Neural cell (in vitro differentiated cells): Measurements from ENCODE around the gene NDEL1. TPM values are rescaled to one million over a fixed set of nuclear protein-coding genes. Genes with fewer than 3 reads are reported as not detected.

Source experiments
- H2AFZ ChIP-seq: fragments of 200-600, 300-800 bp; sonication (generic), shearing (Covaris generic); 2 replicates; pipeline ENCODE4 v1.6.0; 2014; ENCODE audit warnings: low read depth, mild to moderate bottlenecking, antibody characterized with exemption, low read length, moderate library complexity
- H3F3A ChIP-seq: fragments of 200-600 bp; shearing (Covaris generic); 2 replicates; pipeline ENCODE4 v1.6.1; 2016; ENCODE audit warnings: mild to moderate bottlenecking, moderate library complexity, mixed read lengths, antibody characterized with exemption, low read length; ENCODE audit not compliant: insufficient read depth, poor library complexity, severe bottlenecking
- H3K27ac ChIP-seq: fragments of 200-600, 300-800 bp; sonication (generic), shearing (Covaris generic); 2 replicates; pipeline ENCODE4 v1.5.1; 2014; ENCODE audit warnings: mild to moderate bottlenecking, low read length, moderate library complexity
- H3K27me3 ChIP-seq: fragments of 300-800, 200-600 bp; sonication (generic), shearing (Covaris generic); 2 replicates; pipeline ENCODE4 v1.6.0; 2014; ENCODE audit warnings: mild to moderate bottlenecking, low read depth, low read length, moderate library complexity; ENCODE audit not compliant: insufficient read depth
- H3K36me3 ChIP-seq: fragments of 300-800, 200-600 bp; sonication (generic), shearing (Covaris generic); 2 replicates; pipeline ENCODE4 v1.5.1; 2014; ENCODE audit warnings: mild to moderate bottlenecking, antibody characterized with exemption, low read length, moderate library complexity; ENCODE audit not compliant: insufficient read depth
- H3K4me2 ChIP-seq: fragments of 300-800, 200-600 bp; sonication (generic), shearing (Covaris generic); 2 replicates; pipeline ENCODE4 v1.6.0; 2014; ENCODE audit warnings: mild to moderate bottlenecking, low read length
- H3K4me3 ChIP-seq: fragments of 300-800, 200-600 bp; sonication (generic), shearing (Covaris generic); 2 replicates; pipeline ENCODE4 v1.5.1; 2014; ENCODE audit warnings: mild to moderate bottlenecking, low read length, moderate library complexity
- H3K79me2 ChIP-seq: fragments of 200-600 bp; shearing (Covaris generic); replicated peaks from 2 replicates; pipeline ENCODE4 v1.6.0; 2014; ENCODE audit warnings: mild to moderate bottlenecking, low read length, moderate library complexity; ENCODE audit not compliant: insufficient read depth
- H3K9ac ChIP-seq: fragments of 300-800, 200-600 bp; sonication (generic), shearing (Covaris generic); 2 replicates; pipeline ENCODE4 v1.6.1; 2016; ENCODE audit warnings: mild to moderate bottlenecking, low read length, mixed read lengths
- H3K9me2 ChIP-seq: fragments of 200-600 bp; shearing (Covaris generic); 2 replicates; pipeline ENCODE4 v1.6.1; 2016; ENCODE audit warnings: mild to moderate bottlenecking, low read length, mixed read lengths; ENCODE audit not compliant: insufficient read depth
- H3K9me3 ChIP-seq: fragments of 200-600, 300-800 bp; sonication (generic), shearing (Covaris generic); 2 replicates; pipeline ENCODE4 v1.6.1; 2016; ENCODE audit warnings: mild to moderate bottlenecking, mixed run types, low read length, moderate library complexity, mixed read lengths
- H4K20me1 ChIP-seq: fragments of 200-600 bp; shearing (Covaris generic); 2 replicates; pipeline ENCODE4 v1.6.1; 2016; ENCODE audit warnings: mild to moderate bottlenecking, mixed run types; ENCODE audit not compliant: insufficient read depth
- EP300 ChIP-seq: fragments of 450-650 bp; conservative IDR thresholded peaks from 2 replicates; pipeline ENCODE4 v1.6.1; 2014; ENCODE audit warnings: antibody characterized with exemption, mild to moderate bottlenecking, moderate library complexity; ENCODE audit not compliant: poor library complexity, severe bottlenecking
- EZH2 ChIP-seq: fragments of 200-600, 300-800 bp; shearing (Covaris generic), sonication (generic); IDR thresholded peaks from 2 replicates; pipeline ENCODE4 v1.6.1; 2014; ENCODE audit warnings: antibody characterized with exemption, low read length, borderline replicate concordance, mild to moderate bottlenecking; ENCODE audit not compliant: insufficient read depth, poor library complexity, severe bottlenecking
- MXI1 ChIP-seq: fragments of 450-650 bp; conservative IDR thresholded peaks from 2 replicates; pipeline ENCODE4 v1.6.1; 2014; ENCODE audit warnings: antibody characterized with exemption, mild to moderate bottlenecking; ENCODE audit not compliant: poor library complexity, severe bottlenecking
- POLR2AphosphoS5 ChIP-seq: IDR thresholded peaks from 2 replicates; pipeline ENCODE4 v1.6.1; 2012
- RAD21 ChIP-seq: fragments of 450-650 bp; conservative IDR thresholded peaks from 2 replicates; pipeline ENCODE4 v1.6.1; 2014; ENCODE audit warnings: antibody characterized with exemption, mild to moderate bottlenecking, moderate library complexity
- SMC3 ChIP-seq: fragments of 450-650 bp; conservative IDR thresholded peaks from 2 replicates; pipeline ENCODE4 v1.6.1; 2014; ENCODE audit warnings: antibody characterized with exemption, mild to moderate bottlenecking, moderate library complexity; ENCODE audit not compliant: poor library complexity
- TAF1 ChIP-seq: IDR thresholded peaks from 2 replicates; pipeline ENCODE4 v1.6.1; 2012; ENCODE audit warnings: low read depth
- polyA plus RNA-seq: library from polyadenylated mRNA; depleted of rRNA; stranded (reverse); fragments of >200 nt; gene quantifications from 2 replicates; pipeline ENCODE4 v1.2.3, GENCODE V29; 2014
- TF ChIP-seq, protein P1 (sequence below): IDR thresholded peaks from 2 replicates; pipeline ENCODE4 v1.6.1; 2012; ENCODE audit warnings: borderline replicate concordance
- TF ChIP-seq, protein P2 (sequence below): fragments of 450-650 bp; IDR thresholded peaks from 2 replicates; pipeline ENCODE4 v1.5.1; 2014; ENCODE audit warnings: antibody characterized with exemption, mild to moderate bottlenecking, moderate library complexity; ENCODE audit not compliant: poor library complexity, severe bottlenecking

Gene NDEL1
- polyA plus RNA-seq, 1 donor from 2014 or later: 25.7 TPM

GRCh38 chr17:8500609-8501008, 64.9 kb downstream of the NDEL1 start (continued):
- TF ChIP-seq EZH2 (no peak), POLR2AphosphoS5 (no peak)

GRCh38 chr17:8502126-8502525, 66.4 kb downstream of the NDEL1 start:
- Histone ChIP-seq H3K9me2 (no peaks in the 10 kb centered on the region), H3K79me2 (no peaks in the 10 kb centered on the region), H3K36me3 (peaks cover 15% of the 10 kb centered on the region), H3F3A (no peaks in the 10 kb centered on the region), H3K9ac (no peak overlapping the region), H3K4me3 (no peak overlapping the region), H3K27me3 (no peaks in the 10 kb centered on the region), H3K27ac (no peak overlapping the region), H2AFZ (no peak overlapping the region), H4K20me1 (no peaks in the 10 kb centered on the region), H3K9me3 (no peaks in the 10 kb centered on the region), H3K4me2 (no peak overlapping the region)
- TF ChIP-seq MXI1 (no peak), TAF1 (no peak), EP300 (no peak), EZH2 (no peak), POLR2AphosphoS5 (no peak), SMC3 (no peak), RAD21 (no peak)
- TF ChIP-seq, protein P1, sequence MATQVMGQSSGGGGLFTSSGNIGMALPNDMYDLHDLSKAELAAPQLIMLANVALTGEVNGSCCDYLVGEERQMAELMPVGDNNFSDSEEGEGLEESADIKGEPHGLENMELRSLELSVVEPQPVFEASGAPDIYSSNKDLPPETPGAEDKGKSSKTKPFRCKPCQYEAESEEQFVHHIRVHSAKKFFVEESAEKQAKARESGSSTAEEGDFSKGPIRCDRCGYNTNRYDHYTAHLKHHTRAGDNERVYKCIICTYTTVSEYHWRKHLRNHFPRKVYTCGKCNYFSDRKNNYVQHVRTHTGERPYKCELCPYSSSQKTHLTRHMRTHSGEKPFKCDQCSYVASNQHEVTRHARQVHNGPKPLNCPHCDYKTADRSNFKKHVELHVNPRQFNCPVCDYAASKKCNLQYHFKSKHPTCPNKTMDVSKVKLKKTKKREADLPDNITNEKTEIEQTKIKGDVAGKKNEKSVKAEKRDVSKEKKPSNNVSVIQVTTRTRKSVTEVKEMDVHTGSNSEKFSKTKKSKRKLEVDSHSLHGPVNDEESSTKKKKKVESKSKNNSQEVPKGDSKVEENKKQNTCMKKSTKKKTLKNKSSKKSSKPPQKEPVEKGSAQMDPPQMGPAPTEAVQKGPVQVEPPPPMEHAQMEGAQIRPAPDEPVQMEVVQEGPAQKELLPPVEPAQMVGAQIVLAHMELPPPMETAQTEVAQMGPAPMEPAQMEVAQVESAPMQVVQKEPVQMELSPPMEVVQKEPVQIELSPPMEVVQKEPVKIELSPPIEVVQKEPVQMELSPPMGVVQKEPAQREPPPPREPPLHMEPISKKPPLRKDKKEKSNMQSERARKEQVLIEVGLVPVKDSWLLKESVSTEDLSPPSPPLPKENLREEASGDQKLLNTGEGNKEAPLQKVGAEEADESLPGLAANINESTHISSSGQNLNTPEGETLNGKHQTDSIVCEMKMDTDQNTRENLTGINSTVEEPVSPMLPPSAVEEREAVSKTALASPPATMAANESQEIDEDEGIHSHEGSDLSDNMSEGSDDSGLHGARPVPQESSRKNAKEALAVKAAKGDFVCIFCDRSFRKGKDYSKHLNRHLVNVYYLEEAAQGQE: no peak
- TF ChIP-seq, protein P2, sequence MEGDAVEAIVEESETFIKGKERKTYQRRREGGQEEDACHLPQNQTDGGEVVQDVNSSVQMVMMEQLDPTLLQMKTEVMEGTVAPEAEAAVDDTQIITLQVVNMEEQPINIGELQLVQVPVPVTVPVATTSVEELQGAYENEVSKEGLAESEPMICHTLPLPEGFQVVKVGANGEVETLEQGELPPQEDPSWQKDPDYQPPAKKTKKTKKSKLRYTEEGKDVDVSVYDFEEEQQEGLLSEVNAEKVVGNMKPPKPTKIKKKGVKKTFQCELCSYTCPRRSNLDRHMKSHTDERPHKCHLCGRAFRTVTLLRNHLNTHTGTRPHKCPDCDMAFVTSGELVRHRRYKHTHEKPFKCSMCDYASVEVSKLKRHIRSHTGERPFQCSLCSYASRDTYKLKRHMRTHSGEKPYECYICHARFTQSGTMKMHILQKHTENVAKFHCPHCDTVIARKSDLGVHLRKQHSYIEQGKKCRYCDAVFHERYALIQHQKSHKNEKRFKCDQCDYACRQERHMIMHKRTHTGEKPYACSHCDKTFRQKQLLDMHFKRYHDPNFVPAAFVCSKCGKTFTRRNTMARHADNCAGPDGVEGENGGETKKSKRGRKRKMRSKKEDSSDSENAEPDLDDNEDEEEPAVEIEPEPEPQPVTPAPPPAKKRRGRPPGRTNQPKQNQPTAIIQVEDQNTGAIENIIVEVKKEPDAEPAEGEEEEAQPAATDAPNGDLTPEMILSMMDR: no peak

DNA sequence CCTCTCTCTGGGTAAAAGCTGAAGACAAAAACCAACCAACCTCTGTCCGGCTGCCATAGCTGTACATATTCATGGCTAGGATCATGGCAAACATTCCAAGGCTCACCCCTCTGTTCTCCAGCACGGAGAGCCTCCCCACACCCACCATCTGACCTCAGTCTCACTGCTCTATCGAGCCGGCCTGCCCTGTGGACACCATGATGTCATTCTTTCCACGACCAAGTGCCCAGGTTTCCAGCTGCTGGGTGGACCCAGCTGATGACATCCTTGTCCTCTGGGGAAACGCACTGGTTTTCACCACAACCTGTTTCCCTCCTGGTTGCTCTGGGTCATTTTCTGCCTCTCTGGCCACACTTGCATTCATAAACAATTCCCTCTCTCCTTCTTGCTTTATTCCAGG, 67.7 kb downstream of the NDEL1 start:
- Histone ChIP-seq H3K36me3 (peaks cover 15% of the 10 kb centered on the region), H3K9ac (no peak overlapping the region), H3K9me3 (no peaks in the 10 kb centered on the region), H2AFZ (no peak overlapping the region), H3K79me2 (no peaks in the 10 kb centered on the region), H3K4me3 (no peak overlapping the region), H3K9me2 (no peaks in the 10 kb centered on the region), H3F3A (no peaks in the 10 kb centered on the region), H3K27me3 (no peaks in the 10 kb centered on the region), H3K4me2 (no peak overlapping the region), H3K27ac (no peak overlapping the region), H4K20me1 (no peaks in the 10 kb centered on the region)
- TF ChIP-seq, protein P2: no peak
- TF ChIP-seq TAF1 (no peak), EP300 (no peak), SMC3 (no peak), EZH2 (no peak), MXI1 (no peak), RAD21 (no peak), POLR2AphosphoS5 (no peak)
- TF ChIP-seq, protein P1: no peak
